GM12892 (cell line): ENCODE data around the gene MT1E.

ENCODE experiments used
- POLR2A ChIP-seq: IDR thresholded peaks from 2 replicates; pipeline ENCODE4 v1.6.1; 2011; ENCODE audit warnings: low read depth, low read length, control low read depth
- POLR2AphosphoS5 ChIP-seq: IDR thresholded peaks from 2 replicates; pipeline ENCODE4 v1.6.1; 2011; ENCODE audit warnings: low read depth, low read length, control low read depth
- TAF1 ChIP-seq: IDR thresholded peaks from 2 replicates; pipeline ENCODE4 v1.6.1; 2011; ENCODE audit warnings: low read depth, mild to moderate bottlenecking, control low read depth, low read length, borderline replicate concordance

DNA sequence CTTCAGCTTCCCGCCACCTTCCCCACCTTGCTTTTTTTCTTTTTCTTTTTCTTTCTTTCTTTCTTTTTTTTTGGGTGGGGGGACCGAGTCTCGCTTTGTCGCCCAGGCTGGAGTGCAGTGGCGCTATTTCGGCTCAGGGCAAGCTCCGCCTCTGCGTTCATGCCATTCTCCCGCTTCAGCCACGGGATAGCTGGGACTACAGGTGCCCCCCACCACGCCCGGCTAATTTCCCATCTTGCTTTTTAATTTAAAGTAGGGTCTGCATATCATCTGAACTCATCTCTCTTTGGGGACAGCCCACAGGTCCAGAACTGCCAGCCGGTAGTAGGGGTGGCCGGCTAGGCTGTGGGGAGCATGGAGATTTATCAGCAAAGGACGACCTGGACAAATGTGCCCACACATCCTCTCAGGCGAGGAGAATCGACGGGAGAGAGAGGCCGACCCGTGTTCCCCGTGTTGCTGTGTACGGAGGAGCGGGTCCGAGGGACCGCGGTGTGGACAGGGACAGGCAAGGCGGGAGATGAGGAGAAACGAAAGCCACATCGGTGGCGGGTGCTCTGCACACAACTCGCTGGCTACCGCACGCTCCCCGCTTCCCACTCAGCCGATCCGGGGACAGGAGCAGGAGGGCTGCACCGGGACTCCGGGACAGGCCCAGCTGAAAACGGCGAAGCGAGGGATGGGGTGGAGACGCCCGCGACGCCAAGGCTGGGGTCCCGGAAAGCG lies 9.3 kb downstream of the MT1E start:
- TF ChIP-seq POLR2A (no peak), POLR2AphosphoS5 (no peak), TAF1 (no peak)
